OCI-LY3 (cell line): ENCODE results near the gene GREM2.

ENCODE experiments used
- EZH2phosphoT487 ChIP-seq: fragments of 200-600 bp; shearing (Covaris generic); IDR thresholded peaks from 2 replicates; pipeline ENCODE4 v1.6.1; 2018; ENCODE audit warnings: antibody characterized with exemption, mixed run types, low read depth
- TF ChIP-seq, protein P1 (sequence below): fragments of 200-600, 300-600 bp; sonication (generic); IDR thresholded peaks from 2 replicates; pipeline ENCODE4 v1.5.1; 2014; ENCODE audit warnings: antibody characterized with exemption, low read length, low read depth

DNA sequence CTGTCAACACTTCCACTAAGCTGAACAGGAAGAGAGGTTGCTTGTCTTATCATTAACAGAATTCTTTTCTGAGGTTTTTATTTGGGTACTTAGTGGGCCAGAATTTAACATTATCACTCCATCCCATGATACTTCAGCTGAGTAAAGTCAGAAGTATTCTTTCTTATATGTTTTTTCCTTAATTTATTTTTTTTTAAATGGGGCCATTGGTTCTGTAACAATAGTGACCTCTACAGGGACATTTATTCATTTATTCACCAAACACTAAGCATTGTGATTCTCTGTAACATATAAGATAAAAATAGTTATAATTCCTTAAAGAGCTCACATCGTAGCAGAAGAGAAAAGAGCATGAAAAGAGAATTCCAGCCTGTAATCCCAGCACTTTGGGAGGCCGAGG is 9.8 kb downstream of the GREM2 start:
- TF ChIP-seq, protein P1, sequence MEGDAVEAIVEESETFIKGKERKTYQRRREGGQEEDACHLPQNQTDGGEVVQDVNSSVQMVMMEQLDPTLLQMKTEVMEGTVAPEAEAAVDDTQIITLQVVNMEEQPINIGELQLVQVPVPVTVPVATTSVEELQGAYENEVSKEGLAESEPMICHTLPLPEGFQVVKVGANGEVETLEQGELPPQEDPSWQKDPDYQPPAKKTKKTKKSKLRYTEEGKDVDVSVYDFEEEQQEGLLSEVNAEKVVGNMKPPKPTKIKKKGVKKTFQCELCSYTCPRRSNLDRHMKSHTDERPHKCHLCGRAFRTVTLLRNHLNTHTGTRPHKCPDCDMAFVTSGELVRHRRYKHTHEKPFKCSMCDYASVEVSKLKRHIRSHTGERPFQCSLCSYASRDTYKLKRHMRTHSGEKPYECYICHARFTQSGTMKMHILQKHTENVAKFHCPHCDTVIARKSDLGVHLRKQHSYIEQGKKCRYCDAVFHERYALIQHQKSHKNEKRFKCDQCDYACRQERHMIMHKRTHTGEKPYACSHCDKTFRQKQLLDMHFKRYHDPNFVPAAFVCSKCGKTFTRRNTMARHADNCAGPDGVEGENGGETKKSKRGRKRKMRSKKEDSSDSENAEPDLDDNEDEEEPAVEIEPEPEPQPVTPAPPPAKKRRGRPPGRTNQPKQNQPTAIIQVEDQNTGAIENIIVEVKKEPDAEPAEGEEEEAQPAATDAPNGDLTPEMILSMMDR, result peak; percentile 46
- TF ChIP-seq EZH2phosphoT487, result no peak
